Adrenal gland (tissue), 12 donors: ENCODE results near the gene INCENP. TPM values are rescaled to one million over a fixed set of nuclear protein-coding genes. Genes with fewer than 3 reads are reported as not detected.

Experiments
- DNase-seq, 7 donors: peaks; one replicate each; pipeline ENCODE4 v3.0.0-alpha.2; 2019 to 2020
- H3K27ac ChIP-seq, 5 donors: fragments of 200-600 bp; sonication (generic) in 4 of 5; 1 replicate in 3 of 5; 2 replicates in 2 of 5; pipeline versions ENCODE4 v1.5.1 to v1.8.0; 2016 to 2020; ENCODE audit warnings: mild to moderate bottlenecking in 1 of 5
- H3K27me3 ChIP-seq: fragments of 200-600 bp; 2 replicates; pipeline ENCODE4 v1.8.0; 2021
- H3K36me3 ChIP-seq, 2 donors: fragments of 200-600 bp; replicated peaks in 1 of 2; 1 replicate in 1 of 2; 2 replicates in 1 of 2; pipeline versions ENCODE4 v1.5.1 to v1.8.0; 2018 to 2022
- H3K4me1 ChIP-seq, 2 donors: fragments of 200-600 bp; replicated peaks in 1 of 2; 1 replicate in 1 of 2; 2 replicates in 1 of 2; pipeline versions ENCODE4 v1.5.1 to v1.8.0; 2018 to 2021
- H3K4me3 ChIP-seq, 4 donors: fragments of 200-600 bp; sonication (generic) in 3 of 4; one replicate each; pipeline ENCODE4 v1.5.1; 2016 to 2018
- H3K9me3 ChIP-seq, 3 donors: fragments of 200-600 bp; sonication (generic) in 1 of 3; replicated peaks in 1 of 3; 1 replicate in 2 of 3; 2 replicates in 1 of 3; pipeline versions ENCODE4 v1.5.1 to v1.8.0; 2016 to 2021
- POLR2A ChIP-seq, 2 donors: fragments of 450-650 bp; IDR thresholded peaks; one replicate each; pipeline ENCODE4 v1.6.1; 2017; ENCODE audit warnings: antibody characterized with exemption in 2 of 2, mild to moderate bottlenecking in 2 of 2, moderate library complexity in 1 of 2
- WGBS, 4 donors: extraction: QIAGEN DNeasy Blood & Tissue Kit in 2 of 4; methylation state at CpG; one replicate each; pipeline versions ENCODE4 v1.1.5 to v1.1.7; 2013 to 2017; 5-methylcytosine and 5-hydroxymethylcytosine counted together
- intact Hi-C, 2 donors: fragments of 100-400 bp; cut with DNase I; formaldehyde crosslinking; loops; one replicate each; pipeline versions ENCODE4 v1.14.1 to v1.15.0; 2022 to 2023
- polyA plus RNA-seq, 3 donors: library from polyadenylated mRNA; stranded (reverse); fragments of 200-250 nt in 2 of 3; fragments of 350-450 nt in 1 of 3; fragmentation: Illumina TruSeq in 1 of 3; extraction: RNeasy Lipid Tissue Mini Kit (QIAGEN cat#74804) in 1 of 3; gene quantifications; one replicate each; pipeline ENCODE4 v1.2.3, GENCODE V29; 2013 to 2014
- total RNA-seq, 9 donors: library from RNA; depleted of rRNA in 4 of 9; stranded (reverse); fragments of >200 nt in 4 of 9; fragments of 120-200 nt in 1 of 9; fragmentation: NEBNext Ultra II Directional in 1 of 9; extraction: Animal tissue kit (Norgen Biotek cat#: 25700) in 1 of 9; gene quantifications; one replicate each; pipeline versions ENCODE4 v1.1.0 to v1.2.4, GENCODE V29; 2013 to 2023
- TF ChIP-seq, protein P1 (sequence below), 6 experiments: fragments of 450-650 bp in 4 of 6; fragments of 200-600 bp in 2 of 6; sonication (generic) in 1 of 6; IDR thresholded peaks; 1 replicate in 5 of 6; 2 replicates in 1 of 6; pipeline versions ENCODE4 v1.5.1 to v1.8.0; 2016 to 2021; ENCODE audit warnings: antibody characterized with exemption in 6 of 6, mild to moderate bottlenecking in 2 of 6, moderate library complexity in 1 of 6
- donor health status: healthy with polysubstance abuse.
- donor health status: Bipolar disorder and iron deficiency.
- donor health status: DM: yes; HTN: yes; CAD: no.
- donor health status: DM: no; HTN: no; CAD: no.
- donor health status: DM: no; HTN: no; CAD: no.
- donor health status: DM: yes; HTN: yes; CAD: no.

INCENP gene
- total and polyA plus RNA-seq, 12 donors: 1.4 to 23.2 (median 13.8) TPM

DNA sequence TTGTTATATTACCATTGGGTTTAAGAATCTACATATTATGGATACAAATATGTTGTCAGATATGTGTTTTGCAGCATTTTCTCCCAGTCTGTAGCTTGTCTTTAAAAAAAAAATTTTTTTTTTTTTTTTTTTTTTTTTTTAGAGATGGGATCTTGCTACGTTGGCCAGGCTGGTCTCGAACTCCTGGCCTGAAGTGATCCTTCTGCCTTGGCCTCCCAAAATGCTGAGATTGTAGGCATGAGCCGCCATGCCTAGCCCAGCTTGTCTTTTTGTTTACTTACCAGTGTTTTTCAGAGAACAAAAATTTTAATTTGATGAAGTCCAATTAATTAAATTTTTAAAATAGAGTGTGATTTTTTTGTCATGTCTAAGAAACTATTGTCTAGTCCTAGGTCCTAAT, 29.8 kb downstream of the INCENP start:
- H3K4me3 ChIP-seq: no peak overlapping the region
- H3K4me1 ChIP-seq: peaks cover 0 to 3% of the 10 kb centered on the region in 2 donors
- no peak for TF ChIP-seq POLR2A (IDR thresholded peaks at IDR 0.05)
- TF ChIP-seq, protein P1, sequence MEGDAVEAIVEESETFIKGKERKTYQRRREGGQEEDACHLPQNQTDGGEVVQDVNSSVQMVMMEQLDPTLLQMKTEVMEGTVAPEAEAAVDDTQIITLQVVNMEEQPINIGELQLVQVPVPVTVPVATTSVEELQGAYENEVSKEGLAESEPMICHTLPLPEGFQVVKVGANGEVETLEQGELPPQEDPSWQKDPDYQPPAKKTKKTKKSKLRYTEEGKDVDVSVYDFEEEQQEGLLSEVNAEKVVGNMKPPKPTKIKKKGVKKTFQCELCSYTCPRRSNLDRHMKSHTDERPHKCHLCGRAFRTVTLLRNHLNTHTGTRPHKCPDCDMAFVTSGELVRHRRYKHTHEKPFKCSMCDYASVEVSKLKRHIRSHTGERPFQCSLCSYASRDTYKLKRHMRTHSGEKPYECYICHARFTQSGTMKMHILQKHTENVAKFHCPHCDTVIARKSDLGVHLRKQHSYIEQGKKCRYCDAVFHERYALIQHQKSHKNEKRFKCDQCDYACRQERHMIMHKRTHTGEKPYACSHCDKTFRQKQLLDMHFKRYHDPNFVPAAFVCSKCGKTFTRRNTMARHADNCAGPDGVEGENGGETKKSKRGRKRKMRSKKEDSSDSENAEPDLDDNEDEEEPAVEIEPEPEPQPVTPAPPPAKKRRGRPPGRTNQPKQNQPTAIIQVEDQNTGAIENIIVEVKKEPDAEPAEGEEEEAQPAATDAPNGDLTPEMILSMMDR (IDR thresholded peaks at IDR 0.05): no peak
- no peaks in the 10 kb centered on the region for H3K27me3 ChIP-seq
- DNase-seq: no peak
- H3K36me3 ChIP-seq: peaks cover 0 to 22% of the 10 kb centered on the region in 2 donors
- intact Hi-C loops: no loop called here
- H3K27ac ChIP-seq: no peak overlapping the region
- WGBS, 4 donors: 67 to 85% (median 84%) methylated on average over 3 of the region's 3 CpGs
- no peaks in the 10 kb centered on the region for H3K9me3 ChIP-seq

DNA sequence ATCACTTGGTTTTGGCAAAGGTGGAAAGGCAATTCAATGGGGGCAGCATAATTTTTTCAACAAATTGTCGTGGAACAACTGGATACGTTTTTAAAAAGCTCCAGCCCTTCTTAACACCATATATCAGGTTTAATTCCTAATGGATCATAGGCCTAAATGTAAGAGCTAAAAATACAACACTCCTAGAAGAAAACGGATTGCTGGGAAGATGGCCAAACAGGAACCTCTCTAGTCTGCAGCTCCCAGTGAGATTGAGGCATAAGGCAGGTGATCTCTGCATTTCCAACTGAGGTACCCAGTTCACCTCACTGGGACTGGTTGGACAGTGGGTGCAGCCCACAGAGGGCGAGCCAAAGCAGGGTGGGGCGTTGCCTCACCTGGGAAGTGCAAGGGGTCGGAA, 33.8 kb downstream of the INCENP start:
- Histone ChIP-seq H3K36me3 (no peaks in the 10 kb centered on the region), H3K27me3 (no peaks in the 10 kb centered on the region), H3K4me1 (peaks cover 0 to 3% of the 10 kb centered on the region in 2 donors), H3K27ac (no peak overlapping the region), H3K9me3 (no peaks in the 10 kb centered on the region), H3K4me3 (no peak overlapping the region)
- DNase-seq: peak in 1 of 7 donors; percentile 11
- 40 to 67% (median 54%) methylated on average over 3 to 6 of the region's 6 CpGs for WGBS, 4 donors
- intact Hi-C loops: no loop called here
- TF ChIP-seq, protein P1 (IDR thresholded peaks at IDR 0.05): no peak
- TF ChIP-seq POLR2A (IDR thresholded peaks at IDR 0.05): no peak

DNA sequence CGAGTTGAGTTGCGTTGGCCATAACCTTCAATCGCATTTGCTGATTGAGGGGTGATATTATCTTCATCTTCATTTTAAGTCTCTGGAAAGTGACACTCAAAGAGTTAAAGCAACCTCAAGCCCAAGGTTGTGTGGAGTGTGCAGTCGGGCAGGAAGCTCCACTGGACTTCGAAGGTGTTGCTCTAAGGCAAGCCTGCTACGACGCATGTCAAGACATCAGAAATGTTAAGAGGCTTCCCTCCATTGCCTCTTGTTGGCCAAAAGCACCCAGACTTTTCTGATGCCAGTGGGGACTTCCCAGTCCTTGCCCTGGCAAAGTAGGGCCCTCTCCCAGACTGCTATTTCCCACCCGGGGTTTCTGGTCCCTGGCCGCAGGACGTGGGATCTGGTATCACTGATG, 42.6 kb downstream of the INCENP start:
- Histone ChIP-seq H3K36me3 (no peaks in the 10 kb centered on the region), H3K27me3 (no peaks in the 10 kb centered on the region), H3K9me3 (no peaks in the 10 kb centered on the region), H3K4me3 (no peak overlapping the region), H3K4me1 (peaks cover 0 to 5% of the 10 kb centered on the region in 2 donors), H3K27ac (no peak overlapping the region)
- 77 to 84% (median 79%) methylated on average over 10 of the region's 10 CpGs for WGBS, 4 donors
- intact Hi-C loops: no loop called here
- TF ChIP-seq, protein P1 (IDR thresholded peaks at IDR 0.05): no peak
- TF ChIP-seq POLR2A (IDR thresholded peaks at IDR 0.05): no peak
- no peak for DNase-seq

DNA sequence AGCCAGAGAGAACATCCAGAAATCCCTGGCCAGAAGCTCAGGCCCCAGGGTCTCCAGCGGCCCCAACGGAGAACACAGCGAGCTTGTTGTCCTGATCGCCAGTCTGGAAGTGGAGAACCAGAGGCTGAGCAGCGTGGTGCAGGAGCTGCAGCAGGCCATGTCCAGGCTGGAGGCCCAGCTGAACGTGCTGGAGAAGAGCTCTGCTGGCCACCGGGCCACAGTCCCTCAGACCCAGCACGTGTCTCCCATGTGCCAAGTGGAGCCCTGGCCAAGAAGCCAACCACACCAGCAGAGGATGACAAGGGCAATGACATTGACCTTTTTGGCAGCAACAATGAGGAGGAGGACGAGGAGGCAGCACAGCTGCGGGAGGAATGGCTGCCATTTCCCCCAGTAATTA, 45.6 kb downstream of the INCENP start:
- whole genome bisulfite sequencing, 4 donors: 60 to 72% (median 65%) methylated on average over 7 to 10 of the region's 10 CpGs
- no peaks in the 10 kb centered on the region for H3K27me3 ChIP-seq
- no peak overlapping the region for H3K27ac ChIP-seq
- H3K4me3 ChIP-seq: no peak overlapping the region
- DNase-seq: peak in 6 of 7 donors; percentile 35 to 66 (median 46)
- H3K9me3 ChIP-seq: no peaks in the 10 kb centered on the region
- H3K4me1 ChIP-seq: peaks cover 0 to 5% of the 10 kb centered on the region in 2 donors
- intact Hi-C loops: no loop called here
- no peaks in the 10 kb centered on the region for H3K36me3 ChIP-seq
- TF ChIP-seq, protein P1 (IDR thresholded peaks at IDR 0.05): no peak
- TF ChIP-seq POLR2A (IDR thresholded peaks at IDR 0.05): no peak
